Peyer's patch (tissue), 4 donors: Measurements from ENCODE around the gene C17orf100.
"Not testable (repeated sequence)": the region's sequence is repeated elsewhere in the genome, so short reads cannot be mapped to it uniquely, and the experiment has no call there.

ENCODE experiments used
- POLR2A ChIP-seq, 2 donors: fragments of 450-650 bp; IDR thresholded peaks; one replicate each; pipeline ENCODE4 v1.5.1; 2017; ENCODE audit warnings: antibody characterized with exemption in 2 of 2, mild to moderate bottlenecking in 2 of 2, moderate library complexity in 2 of 2
- TF ChIP-seq, protein P1 (sequence below), 6 experiments: fragments of 450-650 bp in 4 of 6; fragments of 200-600 bp in 2 of 6; sonication (generic) in 1 of 6; IDR thresholded peaks; one replicate each; pipeline ENCODE4 v1.5.1; 2017 to 2019; ENCODE audit warnings: antibody characterized with exemption in 6 of 6, mild to moderate bottlenecking in 3 of 6, moderate library complexity in 1 of 6

GRCh38 chr17:6663200-6663599 lies 11.6 kb downstream of the C17orf100 start:
- TF ChIP-seq, protein P1, sequence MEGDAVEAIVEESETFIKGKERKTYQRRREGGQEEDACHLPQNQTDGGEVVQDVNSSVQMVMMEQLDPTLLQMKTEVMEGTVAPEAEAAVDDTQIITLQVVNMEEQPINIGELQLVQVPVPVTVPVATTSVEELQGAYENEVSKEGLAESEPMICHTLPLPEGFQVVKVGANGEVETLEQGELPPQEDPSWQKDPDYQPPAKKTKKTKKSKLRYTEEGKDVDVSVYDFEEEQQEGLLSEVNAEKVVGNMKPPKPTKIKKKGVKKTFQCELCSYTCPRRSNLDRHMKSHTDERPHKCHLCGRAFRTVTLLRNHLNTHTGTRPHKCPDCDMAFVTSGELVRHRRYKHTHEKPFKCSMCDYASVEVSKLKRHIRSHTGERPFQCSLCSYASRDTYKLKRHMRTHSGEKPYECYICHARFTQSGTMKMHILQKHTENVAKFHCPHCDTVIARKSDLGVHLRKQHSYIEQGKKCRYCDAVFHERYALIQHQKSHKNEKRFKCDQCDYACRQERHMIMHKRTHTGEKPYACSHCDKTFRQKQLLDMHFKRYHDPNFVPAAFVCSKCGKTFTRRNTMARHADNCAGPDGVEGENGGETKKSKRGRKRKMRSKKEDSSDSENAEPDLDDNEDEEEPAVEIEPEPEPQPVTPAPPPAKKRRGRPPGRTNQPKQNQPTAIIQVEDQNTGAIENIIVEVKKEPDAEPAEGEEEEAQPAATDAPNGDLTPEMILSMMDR (IDR thresholded peaks at IDR 0.05) = not testable (repeated sequence)
- not testable (repeated sequence) for TF ChIP-seq POLR2A (IDR thresholded peaks at IDR 0.05)
